HG03342 (cell line): Measurements from ENCODE around the gene AEN.
"Not testable (repeated sequence)": the region's sequence is repeated elsewhere in the genome, so short reads cannot be mapped to it uniquely, and the experiment has no call there.

Experiments used
- ATAC-seq: cut with Tn5 transposase; IDR thresholded peaks from one replicate; pipeline ENCODE4 v1.9.1; 2021; ENCODE audit warnings: mild to moderate bottlenecking, moderate library complexity; ENCODE audit not compliant: unreplicated experiment

Gene AEN

GRCh38 chr15:88630798-88631463 is 9.8 kb downstream of the AEN start:
- ATAC-seq, result no peak

- ATAC-seq, result no peak
Measured at GRCh38 chr15:88631464-88632028, 10.4 kb downstream of the AEN start.

- not testable (repeated sequence) for ATAC-seq
Measured at GRCh38 chr15:88632797-88633196, 11.7 kb downstream of the AEN start.

- ATAC-seq, result no peak
Measured at GRCh38 chr15:88634449-88634848, 13.3 kb downstream of the AEN start.

- ATAC-seq, result peak; percentile 24
Measured at GRCh38 chr15:88635318-88635717, 14.2 kb downstream of the AEN start.

GRCh38 chr15:88636050-88636449 is 14.9 kb downstream of the AEN start:
- no peak for ATAC-seq

- no peak for ATAC-seq
Measured at GRCh38 chr15:88636654-88637053, 15.5 kb downstream of the AEN start.

- no peak for ATAC-seq
Measured at GRCh38 chr15:88637436-88637835, 16.3 kb downstream of the AEN start.

GRCh38 chr15:88637841-88638625 is 16.9 kb downstream of the AEN start:
- no peak for ATAC-seq

GRCh38 chr15:88638626-88639372 is 17.7 kb downstream of the AEN start, which contains the start of gene ISG20:
Gene ISG20, plus strand, starts transcription at chr15:88639016. Its CDS starts 351 bp downstream, at chr15:88639367.
- ATAC-seq, result peak; percentile 63

- ATAC-seq, result no peak
Measured at GRCh38 chr15:88641959-88642452, 20.9 kb downstream of the AEN start.

- not testable (repeated sequence) for ATAC-seq
Measured at GRCh38 chr15:88642514-88642913, 21.4 kb downstream of the AEN start.

GRCh38 chr15:88644741-88645140 is 23.6 kb downstream of the AEN start:
- no peak for ATAC-seq

- no peak for ATAC-seq
Measured at GRCh38 chr15:88645171-88646087, 24.3 kb downstream of the AEN start.

- ATAC-seq, result no peak
Measured at GRCh38 chr15:88646088-88646405, 24.9 kb downstream of the AEN start.

GRCh38 chr15:88646951-88647350 is 25.8 kb downstream of the AEN start:
- ATAC-seq, result no peak

GRCh38 chr15:88647351-88648105 is 26.4 kb downstream of the AEN start:
- no peak for ATAC-seq

- no peak for ATAC-seq
Measured at GRCh38 chr15:88648357-88649214, 27.4 kb downstream of the AEN start.
